ENCODE measurements around the gene CACNB2. TPM values are rescaled to one million over a fixed set of nuclear protein-coding genes. Genes with fewer than 3 reads are reported as not detected.
A peak's percentile ranks its signal among the peaks of the same experiment; 100 is the strongest.

CACNB2 gene
- total and polyA plus RNA-seq, 10 of the 15 experiments (the other 5 are each of a cell fraction or from before 2014, with no cell fraction given): 0.62 to 8.1 (median 1.2) TPM

GRCh38 chr10:18421726-18422293 lies 281.6 kb downstream of the CACNB2 start:
- ChIA-PET POLR2A (interaction anchor here (0.7 to 6.5 kb wide), 8 partner anchors 9 to 237 kb away, joined by 3 to 63 read pairs (median 4); no protein-coding TSS in a partner anchor), SMC1A (ENCODE audit: uncharacterized antibody, unreplicated experiment) (interaction anchor here (0.7 to 12.8 kb wide), 18 partner anchors 11 to 109 kb away, joined by 3 to 163 read pairs (median 5); no protein-coding TSS in a partner anchor), RAD21 (ENCODE audit: unreplicated experiment) (interaction anchor here (0.8 to 7.0 kb wide), 15 partner anchors 9 to 205 kb away, joined by 3 to 103 read pairs (median 3); no protein-coding TSS in a partner anchor), CTCF (interaction anchor here (0.8 to 3.7 kb wide), 12 partner anchors 8 to 196 kb away, joined by 3 to 22 read pairs (median 4); no protein-coding TSS in a partner anchor)
- H3K4me1 ChIP-seq (ENCODE audit: control insufficient read depth, insufficient read depth, low read length): no peaks in the 10 kb centered on the region
- H3K4me3 ChIP-seq: no peak overlapping the region
- in situ Hi-C loops (cut with MboI): no loop called here
- no peak overlapping the region for H3K27ac ChIP-seq (ENCODE audit: control insufficient read depth, insufficient read depth)
- H3K4me2 ChIP-seq (ENCODE audit: control insufficient read depth, insufficient read depth): no peak overlapping the region
- no peak overlapping the region for H2AFZ ChIP-seq (ENCODE audit: control insufficient read depth, low read depth, low read length)
- H3K36me3 ChIP-seq (ENCODE audit: control insufficient read depth in 2 of 2, insufficient read depth in 2 of 2, low read length in 1 of 2): no peaks in the 10 kb centered on the region
- no peak overlapping the region for H3K9ac ChIP-seq (ENCODE audit: control insufficient read depth, insufficient read depth, low read length)
- DNase-seq (ENCODE audit: low read depth, low spot score): no peak
- H3K27me3 ChIP-seq (replicated peaks in 1 of 2; ENCODE audit: control insufficient read depth in 2 of 2, insufficient read depth in 2 of 2, low read length in 1 of 2): no peaks in the 10 kb centered on the region
- FAIRE-seq: no peak
- intact Hi-C loops (cut with micrococcal nuclease; ENCODE audit: unreplicated experiment): loop anchor here (5.0 kb wide), 1 partner anchor 50 kb away; no protein-coding TSS in a partner anchor
- no peaks in the 10 kb centered on the region for H3K9me3 ChIP-seq (replicated peaks; ENCODE audit: control insufficient read depth, insufficient read depth, low read length)
- no peaks in the 10 kb centered on the region for H4K20me1 ChIP-seq (ENCODE audit: control insufficient read depth, insufficient read depth)
- peak; percentile 20 for ATAC-seq
- H3K79me2 ChIP-seq (ENCODE audit: control insufficient read depth, insufficient read depth, low read length): no peaks in the 10 kb centered on the region
- WGBS (ENCODE audit: insufficient coverage, insufficient replicate concordance, low lambda C conversion rate, missing lambda C conversion rate): 26% methylated on average over 7 of the region's 7 CpGs
- BruUV-seq (replicated peaks): no TSS peak
- TF ChIP-seq EGR1 (IDR thresholded peaks at IDR 0.05; ENCODE audit: borderline replicate concordance in 1 of 2, low read depth in 2 of 2, low read length in 2 of 2) (no peak), CBX3 (IDR thresholded peaks at IDR 0.05; ENCODE audit: borderline replicate concordance, low read depth) (no peak), PAX5 (IDR thresholded peaks at IDR 0.05; ENCODE audit: borderline replicate concordance, low read depth, low read length) (no peak), SMC3 (IDR thresholded peaks at IDR 0.05; ENCODE audit: borderline replicate concordance, low read length) (no peak), SUPT20H (IDR thresholded peaks at IDR 0.05; ENCODE audit: borderline replicate concordance, control insufficient read depth, low read depth, low read length) (no peak), RAD51 (IDR thresholded peaks at IDR 0.05) (no peak), SKIL (IDR thresholded peaks at IDR 0.05; ENCODE audit: low read depth, poor library complexity, severe bottlenecking) (peak; percentile 40), MTA3 (IDR thresholded peaks at IDR 0.05; ENCODE audit: borderline replicate concordance, low read length) (no peak), SMARCA5 (IDR thresholded peaks at IDR 0.05) (0 out of 2 replicates have a peak, but pooled peaks have one; percentile 23)
- TF ChIP-seq, protein P1, sequence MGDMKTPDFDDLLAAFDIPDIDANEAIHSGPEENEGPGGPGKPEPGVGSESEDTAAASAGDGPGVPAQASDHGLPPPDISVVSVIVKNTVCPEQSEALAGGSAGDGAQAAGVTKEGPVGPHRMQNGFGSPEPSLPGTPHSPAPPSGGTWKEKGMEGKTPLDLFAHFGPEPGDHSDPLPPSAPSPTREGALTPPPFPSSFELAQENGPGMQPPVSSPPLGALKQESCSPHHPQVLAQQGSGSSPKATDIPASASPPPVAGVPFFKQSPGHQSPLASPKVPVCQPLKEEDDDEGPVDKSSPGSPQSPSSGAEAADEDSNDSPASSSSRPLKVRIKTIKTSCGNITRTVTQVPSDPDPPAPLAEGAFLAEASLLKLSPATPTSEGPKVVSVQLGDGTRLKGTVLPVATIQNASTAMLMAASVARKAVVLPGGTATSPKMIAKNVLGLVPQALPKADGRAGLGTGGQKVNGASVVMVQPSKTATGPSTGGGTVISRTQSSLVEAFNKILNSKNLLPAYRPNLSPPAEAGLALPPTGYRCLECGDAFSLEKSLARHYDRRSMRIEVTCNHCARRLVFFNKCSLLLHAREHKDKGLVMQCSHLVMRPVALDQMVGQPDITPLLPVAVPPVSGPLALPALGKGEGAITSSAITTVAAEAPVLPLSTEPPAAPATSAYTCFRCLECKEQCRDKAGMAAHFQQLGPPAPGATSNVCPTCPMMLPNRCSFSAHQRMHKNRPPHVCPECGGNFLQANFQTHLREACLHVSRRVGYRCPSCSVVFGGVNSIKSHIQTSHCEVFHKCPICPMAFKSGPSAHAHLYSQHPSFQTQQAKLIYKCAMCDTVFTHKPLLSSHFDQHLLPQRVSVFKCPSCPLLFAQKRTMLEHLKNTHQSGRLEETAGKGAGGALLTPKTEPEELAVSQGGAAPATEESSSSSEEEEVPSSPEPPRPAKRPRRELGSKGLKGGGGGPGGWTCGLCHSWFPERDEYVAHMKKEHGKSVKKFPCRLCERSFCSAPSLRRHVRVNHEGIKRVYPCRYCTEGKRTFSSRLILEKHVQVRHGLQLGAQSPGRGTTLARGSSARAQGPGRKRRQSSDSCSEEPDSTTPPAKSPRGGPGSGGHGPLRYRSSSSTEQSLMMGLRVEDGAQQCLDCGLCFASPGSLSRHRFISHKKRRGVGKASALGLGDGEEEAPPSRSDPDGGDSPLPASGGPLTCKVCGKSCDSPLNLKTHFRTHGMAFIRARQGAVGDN (IDR thresholded peaks at IDR 0.05): peak; percentile 25; the same call in 1 of the 2 replicates
- TF ChIP-seq, protein P2, sequence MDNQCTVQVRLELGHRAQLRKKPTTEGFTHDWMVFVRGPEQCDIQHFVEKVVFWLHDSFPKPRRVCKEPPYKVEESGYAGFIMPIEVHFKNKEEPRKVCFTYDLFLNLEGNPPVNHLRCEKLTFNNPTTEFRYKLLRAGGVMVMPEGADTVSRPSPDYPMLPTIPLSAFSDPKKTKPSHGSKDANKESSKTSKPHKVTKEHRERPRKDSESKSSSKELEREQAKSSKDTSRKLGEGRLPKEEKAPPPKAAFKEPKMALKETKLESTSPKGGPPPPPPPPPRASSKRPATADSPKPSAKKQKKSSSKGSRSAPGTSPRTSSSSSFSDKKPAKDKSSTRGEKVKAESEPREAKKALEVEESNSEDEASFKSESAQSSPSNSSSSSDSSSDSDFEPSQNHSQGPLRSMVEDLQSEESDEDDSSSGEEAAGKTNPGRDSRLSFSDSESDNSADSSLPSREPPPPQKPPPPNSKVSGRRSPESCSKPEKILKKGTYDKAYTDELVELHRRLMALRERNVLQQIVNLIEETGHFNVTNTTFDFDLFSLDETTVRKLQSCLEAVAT (IDR thresholded peaks at IDR 0.05): 0 out of 2 replicates have a peak, but pooled peaks have one; percentile 52
- TF ChIP-seq, protein P3, sequence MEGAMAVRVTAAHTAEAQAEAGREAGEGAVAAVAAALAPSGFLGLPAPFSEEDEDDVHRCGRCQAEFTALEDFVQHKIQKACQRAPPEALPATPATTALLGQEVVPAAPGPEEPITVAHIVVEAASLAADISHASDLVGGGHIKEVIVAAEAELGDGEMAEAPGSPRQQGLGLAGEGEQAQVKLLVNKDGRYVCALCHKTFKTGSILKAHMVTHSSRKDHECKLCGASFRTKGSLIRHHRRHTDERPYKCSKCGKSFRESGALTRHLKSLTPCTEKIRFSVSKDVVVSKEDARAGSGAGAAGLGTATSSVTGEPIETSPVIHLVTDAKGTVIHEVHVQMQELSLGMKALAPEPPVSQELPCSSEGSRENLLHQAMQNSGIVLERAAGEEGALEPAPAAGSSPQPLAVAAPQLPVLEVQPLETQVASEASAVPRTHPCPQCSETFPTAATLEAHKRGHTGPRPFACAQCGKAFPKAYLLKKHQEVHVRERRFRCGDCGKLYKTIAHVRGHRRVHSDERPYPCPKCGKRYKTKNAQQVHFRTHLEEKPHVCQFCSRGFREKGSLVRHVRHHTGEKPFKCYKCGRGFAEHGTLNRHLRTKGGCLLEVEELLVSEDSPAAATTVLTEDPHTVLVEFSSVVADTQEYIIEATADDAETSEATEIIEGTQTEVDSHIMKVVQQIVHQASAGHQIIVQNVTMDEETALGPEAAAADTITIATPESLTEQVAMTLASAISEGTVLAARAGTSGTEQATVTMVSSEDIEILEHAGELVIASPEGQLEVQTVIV (IDR thresholded peaks at IDR 0.05; ENCODE audit: borderline replicate concordance, partially characterized antibody): no peak

Measured in GM12878 (cell line).